Activated CD8-positive, alpha-beta memory T cell treated with anti-CD3 and anti-CD28 coated beads, Interleukin-2, amount 50 U/mL, for 48 hours (primary cell): ENCODE data around the gene CCDC30.
"Not testable (repeated sequence)": the region's sequence is repeated elsewhere in the genome, so short reads cannot be mapped to it uniquely, and the experiment has no call there.

Source experiments
- DNase-seq: peaks from one replicate; pipeline ENCODE4 v3.0.0-alpha.2; 2020

Gene CCDC30

GRCh38 chr1:42533101-42533863, 70.2 kb downstream of the CCDC30 start:
- DNase-seq = no peak

- DNase-seq = no peak
These were observed 78.0 kb downstream of the CCDC30 start for GRCh38 chr1:42541104-42541503.

- DNase-seq = no peak
These were observed 88.1 kb downstream of the CCDC30 start for GRCh38 chr1:42551180-42551579.

- DNase-seq = no peak
These were observed 88.5 kb downstream of the CCDC30 start for GRCh38 chr1:42551590-42551989.

GRCh38 chr1:42552636-42553035, 89.5 kb downstream of the CCDC30 start:
- DNase-seq = no peak

GRCh38 chr1:42557230-42557851, 94.3 kb downstream of the CCDC30 start:
- DNase-seq = no peak

- no peak for DNase-seq
These were observed 104.0 kb downstream of the CCDC30 start for GRCh38 chr1:42567038-42567437.

GRCh38 chr1:42576935-42577334, 113.8 kb downstream of the CCDC30 start:
- no peak for DNase-seq

GRCh38 chr1:42586016-42586415, 122.9 kb downstream of the CCDC30 start:
- no peak for DNase-seq

- DNase-seq = no peak
These were observed 124.7 kb downstream of the CCDC30 start for GRCh38 chr1:42587753-42588152.

GRCh38 chr1:42592811-42593210, 129.7 kb downstream of the CCDC30 start:
- DNase-seq = no peak

- no peak for DNase-seq
These were observed 130.5 kb downstream of the CCDC30 start for GRCh38 chr1:42593486-42594100.

- no peak for DNase-seq
These were observed 138.4 kb downstream of the CCDC30 start for GRCh38 chr1:42601472-42601871.

GRCh38 chr1:42613803-42614131, 150.7 kb downstream of the CCDC30 start:
- DNase-seq = no peak

GRCh38 chr1:42618866-42619265, 155.8 kb downstream of the CCDC30 start:
- DNase-seq = no peak

- DNase-seq = no peak
These were observed 157.2 kb downstream of the CCDC30 start for GRCh38 chr1:42620307-42620706.

- not testable (repeated sequence) for DNase-seq
These were observed 158.1 kb downstream of the CCDC30 start for GRCh38 chr1:42621180-42621579.

GRCh38 chr1:42627205-42627604, 164.1 kb downstream of the CCDC30 start:
- not testable (repeated sequence) for DNase-seq

- DNase-seq = no peak
These were observed 176.0 kb downstream of the CCDC30 start for GRCh38 chr1:42639116-42639515.

- DNase-seq = no peak
These were observed 183.0 kb downstream of the CCDC30 start for GRCh38 chr1:42646056-42646455.

GRCh38 chr1:42657201-42657600, 194.1 kb downstream of the CCDC30 start:
- no peak for DNase-seq

GRCh38 chr1:42657981-42658876, 195.1 kb downstream of the CCDC30 start, which contains the start of gene PPIH:
PPIH (plus strand) TSS chr1:42658423; CDS start chr1:42658447, 24 bp downstream.
- peak; percentile 96 for DNase-seq

- no peak for DNase-seq
These were observed 195.8 kb downstream of the CCDC30 start for GRCh38 chr1:42658877-42659337.
